KBM-7 (cell line): ENCODE data around the gene GBP6.
"Not testable (repeated sequence)": the region's sequence is repeated elsewhere in the genome, so short reads cannot be mapped to it uniquely, and the experiment has no call there.

ENCODE experiments used
- DNase-seq: peaks from one replicate; pipeline ENCODE4 v3.0.0-alpha.2; 2015
- in situ Hi-C: fragments of 300-500 bp; cut with MboI; formaldehyde crosslinking; loops from 2 replicates; pipeline ENCODE4 v1.14.3; 2020; ENCODE audit warnings: low sequenced_read_pairs, low pct_unique_long_range_greater_than_20kb, mixed read lengths

The GBP6 gene, protein sequence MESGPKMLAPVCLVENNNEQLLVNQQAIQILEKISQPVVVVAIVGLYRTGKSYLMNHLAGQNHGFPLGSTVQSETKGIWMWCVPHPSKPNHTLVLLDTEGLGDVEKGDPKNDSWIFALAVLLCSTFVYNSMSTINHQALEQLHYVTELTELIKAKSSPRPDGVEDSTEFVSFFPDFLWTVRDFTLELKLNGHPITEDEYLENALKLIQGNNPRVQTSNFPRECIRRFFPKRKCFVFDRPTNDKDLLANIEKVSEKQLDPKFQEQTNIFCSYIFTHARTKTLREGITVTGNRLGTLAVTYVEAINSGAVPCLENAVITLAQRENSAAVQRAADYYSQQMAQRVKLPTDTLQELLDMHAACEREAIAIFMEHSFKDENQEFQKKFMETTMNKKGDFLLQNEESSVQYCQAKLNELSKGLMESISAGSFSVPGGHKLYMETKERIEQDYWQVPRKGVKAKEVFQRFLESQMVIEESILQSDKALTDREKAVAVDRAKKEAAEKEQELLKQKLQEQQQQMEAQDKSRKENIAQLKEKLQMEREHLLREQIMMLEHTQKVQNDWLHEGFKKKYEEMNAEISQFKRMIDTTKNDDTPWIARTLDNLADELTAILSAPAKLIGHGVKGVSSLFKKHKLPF

DNA sequence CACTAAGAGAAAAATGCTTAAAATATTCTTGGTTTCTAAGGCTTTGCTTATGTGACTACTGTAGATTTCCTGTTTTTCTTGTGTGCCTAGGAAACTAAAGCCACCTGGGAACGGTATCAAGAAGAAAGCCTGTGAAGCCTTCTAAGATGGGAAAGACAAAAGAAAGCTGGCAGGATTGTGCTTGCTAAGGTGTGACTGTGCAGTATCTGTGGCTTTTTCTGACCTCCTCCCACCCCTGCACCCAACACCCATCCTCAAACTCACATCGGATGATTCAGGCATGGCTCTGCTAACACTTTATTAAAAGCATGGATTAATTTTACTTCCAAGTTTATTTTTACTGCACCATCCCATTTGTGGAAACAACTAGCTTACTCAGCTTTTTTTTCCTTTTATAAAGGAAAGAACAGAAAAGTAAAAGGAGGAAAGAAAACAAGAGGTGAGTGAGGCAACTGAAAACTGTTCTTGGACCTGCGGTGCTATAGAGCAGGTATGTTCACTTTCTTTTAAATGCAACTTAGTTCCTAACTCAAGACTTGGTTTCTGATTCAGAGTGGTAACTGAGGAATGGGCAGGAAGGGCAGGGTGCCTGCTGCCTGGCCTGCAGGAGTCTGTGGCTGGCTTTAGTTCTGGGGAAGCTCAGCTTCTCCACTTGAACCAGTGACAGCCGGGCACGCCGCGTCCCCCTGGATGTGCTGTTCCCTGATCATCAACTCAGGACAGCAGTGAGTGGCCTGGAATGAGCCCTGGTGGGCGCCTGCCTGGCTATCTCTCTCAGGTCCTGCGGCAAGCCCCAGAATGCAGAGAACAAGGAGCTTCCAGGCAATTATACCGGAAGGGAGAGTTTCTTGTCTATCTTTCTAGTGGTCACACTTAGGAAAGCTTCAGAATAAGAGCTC lies at the start of gene GBP6:
TSS of gene GBP6 (plus strand) at position 422 of the 899 bp plus-strand sequence. CDS start 4,493 bp downstream, outside the sequence.
- in situ Hi-C loops: loop anchor here (25.0 kb wide), 1 partner anchor 352 kb away; the partner anchor contains the start of gene GBP3
- no peak for DNase-seq

DNA sequence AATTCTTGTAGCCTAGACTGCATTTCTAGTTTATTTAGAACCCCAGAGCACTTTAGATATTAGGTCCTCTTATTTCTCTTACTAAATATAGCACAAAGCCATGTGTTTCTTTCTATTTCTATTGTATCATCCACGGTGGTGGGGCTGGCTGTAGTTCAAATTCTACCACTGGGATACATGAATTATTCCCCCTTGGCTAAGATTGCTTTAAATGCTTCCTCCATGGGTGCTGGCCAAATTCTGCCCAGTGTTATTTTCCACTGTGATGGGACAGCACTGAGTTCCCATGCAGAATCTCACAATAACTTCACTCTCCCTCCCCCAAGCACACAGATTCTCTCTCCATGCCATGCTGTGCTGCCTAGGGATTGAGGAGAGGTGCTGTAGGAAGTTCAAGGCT lies 41.5 kb upstream of the GBP6 start:
- in situ Hi-C loops: no loop called here

DNA sequence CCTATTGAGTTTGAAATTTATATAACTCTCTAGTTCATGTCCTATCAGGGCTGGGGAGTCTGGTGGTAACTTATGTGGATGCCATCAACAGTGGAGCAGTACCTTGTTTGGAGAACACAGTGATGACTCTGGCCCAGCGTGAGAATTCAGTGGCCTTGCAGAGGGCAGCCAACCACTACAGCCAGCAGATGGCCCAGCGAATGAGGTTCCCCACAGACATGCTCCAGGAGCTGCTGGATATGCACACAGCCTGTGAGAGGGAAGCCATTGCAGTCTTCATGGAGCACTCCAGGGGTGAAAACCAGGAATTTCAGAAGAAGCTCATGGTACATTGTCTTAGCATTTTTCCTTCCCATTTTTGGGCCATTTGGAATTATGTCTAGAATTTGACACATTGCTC lies 32.0 kb upstream of the GBP6 start:
- in situ Hi-C loops: no loop called here
- DNase-seq: no peak

More for the DNA sequence above, 41.5 kb upstream of the GBP6 start:
- no peak for DNase-seq

DNA sequence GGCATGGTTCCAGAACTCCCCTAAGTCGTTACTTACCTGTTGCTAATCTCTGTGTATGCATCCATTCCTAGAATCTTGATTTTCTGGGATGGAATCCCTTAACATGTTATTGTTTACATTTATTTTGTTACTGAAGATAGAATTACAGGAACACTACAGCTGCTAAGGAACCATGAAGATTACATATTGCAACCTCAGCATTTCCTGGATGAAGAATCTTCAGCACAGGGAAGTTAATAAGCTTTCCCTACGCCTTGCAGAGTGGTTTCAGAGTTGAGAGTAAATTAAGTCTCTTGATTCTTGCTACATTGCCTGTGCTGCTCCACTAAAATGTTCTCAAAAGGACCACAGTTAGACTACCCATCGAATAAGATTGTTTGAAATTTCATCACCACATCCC lies 31.4 kb upstream of the GBP6 start:
- no peak for DNase-seq
- in situ Hi-C loops: no loop called here

DNA sequence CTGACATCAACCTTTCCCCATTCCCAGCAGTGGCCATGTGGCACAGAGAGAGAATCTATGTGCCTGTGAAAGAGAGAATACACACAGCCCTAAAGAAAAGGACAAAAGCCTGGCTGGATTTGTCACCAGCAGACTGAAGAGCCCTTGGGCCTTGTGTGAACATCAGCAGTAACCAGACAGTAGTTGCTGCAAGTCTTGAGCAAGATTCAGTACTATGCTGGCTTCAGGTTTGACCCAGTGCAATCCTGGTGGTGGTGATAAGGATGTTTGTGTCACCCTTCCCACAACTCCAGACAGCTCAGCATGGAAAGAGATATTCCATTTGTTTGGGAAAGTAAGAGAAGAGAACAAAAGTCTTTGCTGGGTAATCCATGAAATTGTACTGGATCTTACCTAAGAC lies 28.4 kb upstream of the GBP6 start:
- DNase-seq: no peak
- in situ Hi-C loops: no loop called here

DNA sequence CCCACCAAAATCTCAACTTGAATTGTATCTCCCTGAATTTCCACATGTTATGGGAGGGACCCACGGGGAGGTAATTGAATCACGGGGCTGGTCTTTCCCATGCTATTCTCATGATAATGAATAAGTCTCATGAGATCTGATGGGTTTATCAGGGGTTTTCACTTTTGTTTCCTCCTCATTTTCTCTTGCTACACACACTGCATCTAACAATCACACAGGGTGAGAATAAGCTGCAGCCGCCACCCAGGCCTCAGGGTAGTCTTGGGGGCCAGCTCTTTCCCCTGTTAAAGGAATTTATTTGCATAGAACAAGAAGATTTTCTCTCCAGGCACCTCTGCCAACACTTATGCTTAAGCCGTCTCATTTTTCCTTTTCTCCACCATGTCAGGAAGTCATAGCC lies 26.0 kb upstream of the GBP6 start:
- in situ Hi-C loops: no loop called here
- no peak for DNase-seq

DNA sequence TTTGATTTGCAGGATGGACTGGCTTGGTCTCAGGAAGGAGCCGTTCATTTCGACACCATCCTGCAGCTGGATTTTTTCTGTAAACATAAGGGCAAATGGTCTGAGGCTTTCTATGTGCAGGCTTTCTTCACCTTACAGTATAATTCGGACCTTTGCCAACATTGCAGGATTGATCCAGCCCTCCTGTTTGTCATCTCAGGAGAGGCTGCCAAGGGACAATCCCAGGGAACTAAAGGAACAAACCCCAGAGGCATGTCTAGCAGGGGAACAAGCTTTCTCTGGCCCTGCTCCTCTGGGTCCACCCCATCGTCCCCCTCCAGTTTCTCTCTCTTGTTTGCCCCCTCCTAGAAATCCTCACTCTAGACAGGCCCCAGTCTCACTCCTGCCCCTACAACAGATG lies 24.8 kb upstream of the GBP6 start:
- in situ Hi-C loops: no loop called here
- DNase-seq: no peak

DNA sequence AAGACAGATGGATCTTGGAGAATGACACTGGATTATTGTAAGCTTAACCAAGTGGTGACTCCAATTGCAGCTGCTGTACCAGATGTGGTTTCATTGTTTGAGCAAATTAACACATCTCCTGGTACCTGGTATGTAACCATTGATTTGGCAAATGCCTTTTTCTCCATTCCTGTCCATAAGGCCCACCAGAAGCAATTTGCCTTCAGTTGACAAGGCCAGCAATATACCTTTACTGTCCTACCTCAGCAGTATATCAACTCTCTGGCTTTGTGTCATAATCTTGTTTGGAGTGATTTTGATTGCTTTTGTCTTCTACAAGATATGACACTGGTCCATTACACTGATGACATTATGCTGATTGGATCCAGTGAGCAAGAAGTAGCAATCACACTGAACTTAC lies 18.4 kb upstream of the GBP6 start:
- in situ Hi-C loops, DNase-seq: not testable (repeated sequence)

DNA sequence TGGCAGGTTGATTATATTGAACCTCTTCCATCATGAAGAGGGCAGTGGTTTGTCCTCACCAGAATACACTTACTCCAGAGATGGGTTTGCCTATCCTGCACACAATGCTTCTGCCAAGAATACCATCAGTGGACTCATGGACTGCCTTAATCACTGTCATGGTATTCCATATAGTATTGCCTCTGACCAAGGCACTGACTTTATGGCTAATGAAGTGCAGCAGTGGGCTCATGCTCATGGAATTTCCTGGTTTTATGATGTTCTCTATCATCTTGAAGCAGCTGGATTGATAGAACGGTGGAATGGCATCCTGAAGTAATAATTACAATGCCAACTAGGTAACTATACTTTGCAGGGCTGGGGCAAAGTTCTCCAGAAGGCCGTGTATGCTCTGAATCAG lies 16.6 kb upstream of the GBP6 start:
- in situ Hi-C loops: no loop called here
- DNase-seq: no peak

DNA sequence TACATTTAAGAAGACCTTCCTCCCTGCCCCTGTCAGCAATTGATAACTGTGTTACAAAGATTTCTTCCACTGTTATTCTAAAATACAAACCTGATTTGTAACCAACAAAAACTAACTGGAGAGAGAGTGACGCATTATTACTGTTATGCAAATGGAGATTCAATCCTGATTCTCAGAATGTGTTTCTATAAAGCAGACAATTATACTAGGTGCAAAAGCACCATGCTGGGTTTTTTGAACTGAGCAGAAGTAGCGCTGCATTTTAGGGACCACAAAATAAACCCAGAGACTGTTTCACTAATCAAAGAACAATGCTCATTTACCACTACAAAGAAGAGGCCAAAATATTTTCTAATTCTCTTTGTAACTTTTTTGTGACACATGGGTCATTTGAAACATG lies 13.6 kb upstream of the GBP6 start:
- no peak for DNase-seq
- in situ Hi-C loops: loop anchor here (25.0 kb wide), 1 partner anchor 338 kb away; the partner anchor contains the start of gene GBP3

DNA sequence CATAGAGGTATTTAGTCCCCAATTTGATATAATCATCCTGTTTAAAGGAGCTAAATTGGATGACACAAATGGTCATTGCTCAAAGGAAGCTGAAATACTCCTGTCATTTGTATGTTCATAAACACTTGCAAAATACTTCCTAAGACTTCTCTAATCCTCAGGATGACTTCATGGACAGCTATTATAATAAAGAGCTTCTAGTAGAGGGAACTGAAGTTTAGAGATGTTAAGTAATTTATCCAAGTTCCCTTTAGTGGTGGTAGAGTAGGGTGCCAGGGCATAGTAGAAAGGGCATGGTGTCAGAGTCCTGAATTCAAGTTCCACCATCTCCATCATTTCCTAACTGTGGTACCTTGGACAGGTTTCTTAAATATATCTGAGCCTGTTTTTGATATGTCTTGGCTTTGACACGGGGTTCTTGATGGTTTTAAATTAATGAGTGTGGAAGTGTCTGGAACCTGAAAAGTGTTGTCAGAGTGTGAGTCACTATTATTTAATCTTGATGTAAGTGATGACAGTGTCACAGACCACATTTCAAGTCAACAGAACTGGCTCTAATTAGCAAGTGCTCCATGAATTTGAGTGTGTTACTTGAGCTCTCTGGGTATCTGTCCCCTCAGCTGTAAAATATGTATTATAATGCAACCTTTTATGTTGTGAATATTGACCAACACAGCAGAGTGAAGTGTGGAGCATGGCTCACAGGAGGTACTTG lies 12.1 kb upstream of the GBP6 start:
- in situ Hi-C loops: loop anchor here (25.0 kb wide), 1 partner anchor 339 kb away; the partner anchor contains the start of gene GBP3
- DNase-seq: no peak

DNA sequence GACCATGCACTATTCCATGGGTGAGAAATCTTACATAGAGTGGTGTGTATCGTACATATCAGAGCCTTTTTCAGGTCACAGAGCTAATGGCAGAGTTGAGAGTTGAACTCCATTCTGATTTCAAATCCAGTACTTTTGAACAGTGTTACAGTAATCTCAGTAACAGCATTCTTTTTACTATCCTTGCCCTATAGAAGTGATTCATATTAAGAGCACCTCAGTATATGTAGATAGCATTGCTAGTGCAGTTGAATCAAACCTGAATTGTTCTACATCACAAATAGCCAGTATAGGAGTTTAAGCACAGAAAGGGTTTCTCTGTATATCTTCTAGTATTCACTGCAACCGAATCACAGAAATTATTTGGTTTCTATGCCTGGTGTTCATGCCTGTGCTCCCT lies 11.4 kb upstream of the GBP6 start:
- no peak for DNase-seq
- in situ Hi-C loops: loop anchor here (25.0 kb wide), 1 partner anchor 340 kb away; the partner anchor contains the start of gene GBP3

DNA sequence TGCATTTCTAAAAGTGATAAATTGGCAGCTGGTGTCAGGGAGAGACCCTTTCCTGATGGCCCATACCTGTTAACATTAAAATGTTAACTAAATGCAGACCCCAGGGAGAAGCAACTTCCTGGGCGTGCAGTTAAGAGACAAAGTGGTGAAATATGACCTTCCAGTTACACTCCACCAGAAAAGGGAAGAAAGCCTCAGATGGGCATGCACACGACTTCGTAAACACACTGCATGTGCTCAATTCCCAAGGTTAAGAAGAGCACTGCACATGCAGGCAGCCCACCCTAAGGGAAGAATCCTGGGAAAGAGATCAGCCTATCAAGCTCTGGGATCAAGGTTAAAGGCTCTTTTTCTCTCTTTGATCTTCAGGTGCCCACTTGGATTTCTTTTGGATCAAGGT lies 9.7 kb upstream of the GBP6 start:
- in situ Hi-C loops: loop anchor here (25.0 kb wide), 1 partner anchor 342 kb away; the partner anchor contains the start of gene GBP3
- peak; percentile 33 for DNase-seq

DNA sequence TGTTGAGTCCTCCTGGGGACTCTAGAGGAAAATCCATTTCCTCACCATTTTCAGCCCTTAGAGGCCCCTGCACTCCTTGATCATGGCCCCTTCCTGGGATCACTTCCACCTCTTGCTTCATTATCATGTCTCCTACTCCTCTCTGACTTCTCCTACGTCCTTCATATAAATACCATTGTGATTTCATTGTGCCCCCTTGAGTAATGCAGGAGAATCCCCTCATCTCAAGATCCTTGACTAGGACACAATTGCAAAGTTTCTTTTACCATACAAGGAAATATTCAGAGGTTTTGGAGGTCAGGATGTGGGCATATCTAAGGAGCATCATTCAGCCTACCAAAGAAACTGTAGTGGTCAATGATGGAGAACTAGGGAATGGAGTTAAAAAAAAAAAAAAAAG lies 8.8 kb upstream of the GBP6 start:
- no peak for DNase-seq
- in situ Hi-C loops: loop anchor here (25.0 kb wide), 1 partner anchor 343 kb away; the partner anchor contains the start of gene GBP3

DNA sequence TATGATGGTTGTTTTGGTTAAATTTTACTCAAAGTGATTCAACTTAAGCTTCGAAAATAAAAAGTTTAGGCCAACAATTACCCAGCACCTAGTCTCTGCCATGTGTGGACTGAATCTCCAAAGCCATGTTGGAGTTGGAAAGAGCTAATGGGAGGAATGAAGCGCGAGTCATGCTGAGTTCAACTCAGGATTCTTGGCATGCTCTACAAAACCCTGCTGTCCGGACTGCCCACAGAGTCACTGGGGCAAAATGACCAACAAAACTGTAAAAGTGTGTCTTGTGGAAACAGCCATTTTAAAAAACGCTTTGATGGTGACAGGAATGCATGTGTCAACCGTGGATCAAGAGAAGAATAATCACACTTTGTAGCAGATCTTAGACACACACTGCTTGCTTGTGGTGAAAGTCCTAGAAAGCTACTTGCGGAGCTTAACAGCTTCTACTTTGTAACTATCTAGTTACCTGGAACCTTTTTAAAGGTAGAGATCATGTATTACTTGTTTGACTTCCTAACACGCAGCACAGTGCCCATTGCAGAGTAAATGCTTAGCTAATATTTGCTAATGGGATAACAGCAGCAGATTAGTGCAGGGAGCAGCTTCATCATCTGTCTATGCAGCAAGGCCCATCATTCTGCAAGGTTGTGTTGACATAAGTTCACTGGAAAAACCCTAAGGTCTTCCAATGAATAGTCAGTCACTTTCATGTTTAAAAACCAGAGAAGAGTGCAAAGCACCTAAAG lies 7.0 kb upstream of the GBP6 start:
- no peak for DNase-seq
- in situ Hi-C loops: loop anchor here (25.0 kb wide), 1 partner anchor 345 kb away; the partner anchor contains the start of gene GBP3

DNA sequence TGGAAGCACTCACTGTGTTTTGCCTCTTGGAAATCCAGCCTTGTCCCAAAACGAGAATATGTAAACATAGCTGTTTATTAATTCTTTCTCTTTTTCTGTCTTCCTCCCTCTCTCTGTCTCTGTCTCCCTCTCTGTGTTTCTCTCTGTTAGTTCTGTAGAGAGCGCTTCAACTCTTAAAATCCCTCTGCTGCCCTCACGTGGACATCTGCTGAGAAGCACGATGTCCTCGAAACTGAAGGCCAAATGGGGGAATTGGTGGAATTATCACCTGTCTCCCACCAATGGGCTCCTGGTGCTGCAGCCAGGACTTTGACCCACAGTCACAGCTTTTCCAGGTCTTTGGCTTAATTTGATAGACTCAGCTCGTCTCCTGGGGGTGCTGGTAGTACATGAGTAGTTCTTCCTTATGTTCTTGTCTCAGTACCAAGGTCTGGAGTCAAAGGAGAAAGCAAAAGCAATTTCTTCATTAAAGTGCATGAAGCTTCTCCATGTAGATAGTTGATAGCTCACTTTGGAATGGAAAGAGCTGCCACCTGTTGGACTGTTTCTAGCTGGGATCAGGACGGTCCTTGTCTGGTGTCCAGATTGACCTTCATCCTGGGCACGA lies 5.5 kb upstream of the GBP6 start:
- in situ Hi-C loops: loop anchor here (25.0 kb wide), 1 partner anchor 346 kb away; the partner anchor contains the start of gene GBP3
- peak; percentile 69 for DNase-seq

DNA sequence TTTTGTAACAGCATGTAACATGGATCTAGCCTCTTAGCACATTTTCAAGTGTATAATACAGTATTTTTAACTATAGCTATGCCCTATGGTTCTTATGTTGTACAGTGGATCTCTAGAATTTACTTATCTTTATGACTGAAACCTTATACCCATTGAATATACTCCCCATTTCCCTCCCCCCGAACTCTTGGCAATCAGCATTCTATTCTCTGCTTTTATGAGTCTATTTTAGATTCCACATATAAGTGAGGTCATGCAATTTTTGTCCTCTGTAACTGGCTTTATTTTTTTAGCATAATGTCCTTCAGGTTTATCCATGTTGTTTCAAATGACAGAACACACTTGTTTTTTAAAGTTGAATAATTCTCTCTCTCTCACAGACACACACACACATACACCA lies 3.1 kb upstream of the GBP6 start:
- in situ Hi-C loops: loop anchor here (25.0 kb wide), 1 partner anchor 348 kb away; the partner anchor contains the start of gene GBP3
- DNase-seq: no peak
